DOHH2 (cell line): ENCODE results near the gene ALK.

Experiments
- H3F3A ChIP-seq: fragments of 200-600 bp; sonication (generic), shearing (Covaris generic); 2 replicates; pipeline ENCODE4 v1.6.0; 2016; ENCODE audit warnings: antibody characterized with exemption, mild to moderate bottlenecking; ENCODE audit not compliant: control insufficient read depth, insufficient read depth
- H3K27ac ChIP-seq: fragments of 200-600 bp; sonication (generic); 2 replicates; pipeline ENCODE4 v1.5.1; 2014; ENCODE audit warnings: low read depth, mild to moderate bottlenecking, low read length, moderate library complexity
- H3K27me3 ChIP-seq: fragments of 200-600 bp; sonication (generic); 2 replicates; pipeline ENCODE4 v1.6.1; 2014; ENCODE audit warnings: mild to moderate bottlenecking, low read length, mixed read lengths; ENCODE audit not compliant: control insufficient read depth
- H3K36me3 ChIP-seq: fragments of 200-600 bp; sonication (generic); 2 replicates; pipeline ENCODE4 v1.6.1; 2014; ENCODE audit warnings: mild to moderate bottlenecking, low read length, moderate library complexity, mixed read lengths; ENCODE audit not compliant: control insufficient read depth
- H3K4me1 ChIP-seq: fragments of 200-600 bp; sonication (generic); 2 replicates; pipeline ENCODE4 v1.6.1; 2014; ENCODE audit warnings: mild to moderate bottlenecking, low read length, mixed read lengths; ENCODE audit not compliant: control insufficient read depth
- H3K4me2 ChIP-seq: fragments of 200-600 bp; sonication (generic); 2 replicates; pipeline ENCODE4 v1.6.0; 2014; ENCODE audit warnings: mild to moderate bottlenecking, low read length, moderate library complexity
- H3K4me3 ChIP-seq: fragments of 200-600 bp; sonication (generic); 2 replicates; pipeline ENCODE4 v1.5.1; 2014; ENCODE audit warnings: mild to moderate bottlenecking, low read length, mixed read lengths
- H3K79me2 ChIP-seq: fragments of 200-600 bp; sonication (generic); 2 replicates; pipeline ENCODE4 v1.6.1; 2014; ENCODE audit warnings: mild to moderate bottlenecking, low read length, mixed read lengths; ENCODE audit not compliant: control insufficient read depth
- H3K9me2 ChIP-seq: fragments of 200-600 bp; sonication (generic); replicated peaks from 2 replicates; pipeline ENCODE4 v1.6.1; 2014; ENCODE audit warnings: mild to moderate bottlenecking, low read length, mixed read lengths; ENCODE audit not compliant: control insufficient read depth
- H3K9me3 ChIP-seq: fragments of 200-600 bp; sonication (generic); 2 replicates; pipeline ENCODE4 v1.6.1; 2014; ENCODE audit warnings: antibody characterized with exemption, low read length, mixed read lengths; ENCODE audit not compliant: control insufficient read depth, insufficient read depth
- H4K20me1 ChIP-seq: fragments of 200-600 bp; sonication (generic); 2 replicates; pipeline ENCODE4 v1.6.0; 2014; ENCODE audit warnings: low read depth, mild to moderate bottlenecking, antibody characterized with exemption, low read length, moderate library complexity; ENCODE audit not compliant: control insufficient read depth, insufficient read depth
- CTCF ChIP-seq: fragments of 200-600 bp; sonication (generic); IDR thresholded peaks from one replicate; pipeline ENCODE4 v1.5.1; 2014; ENCODE audit warnings: antibody characterized with exemption, mild to moderate bottlenecking, low read depth, low read length; ENCODE audit not compliant: poor library complexity, severe bottlenecking
- EZH2phosphoT487 ChIP-seq: fragments of 200-600 bp; sonication (generic); IDR thresholded peaks from 2 replicates; pipeline ENCODE4 v1.6.1; 2017; ENCODE audit warnings: borderline replicate concordance, mild to moderate bottlenecking, antibody characterized with exemption, low read length, moderate library complexity, mixed read lengths

Gene ALK

GRCh38 chr2:29394981-29395350, 526.4 kb downstream of the ALK start:
- TF ChIP-seq CTCF, result no peak
- Histone ChIP-seq H3K9me3 (no peaks in the 10 kb centered on the region), H3K4me3 (no peak overlapping the region), H3K27ac (no peak overlapping the region), H3K36me3 (no peaks in the 10 kb centered on the region), H3K9me2 (no peaks in the 10 kb centered on the region), H3K27me3 (no peaks in the 10 kb centered on the region), H3K79me2 (no peaks in the 10 kb centered on the region), H3K4me1 (no peaks in the 10 kb centered on the region), H4K20me1 (no peaks in the 10 kb centered on the region), H3F3A (no peaks in the 10 kb centered on the region), H3K4me2 (no peak overlapping the region)

- no peak overlapping the region for H3K4me2 ChIP-seq
- H3F3A ChIP-seq, result no peaks in the 10 kb centered on the region
- H3K27me3 ChIP-seq, result no peaks in the 10 kb centered on the region
- no peaks in the 10 kb centered on the region for H3K4me1 ChIP-seq
- H3K9me2 ChIP-seq, result no peaks in the 10 kb centered on the region
- H3K79me2 ChIP-seq, result no peaks in the 10 kb centered on the region
- no peak overlapping the region for H3K4me3 ChIP-seq
- no peaks in the 10 kb centered on the region for H3K36me3 ChIP-seq
- no peak overlapping the region for H3K27ac ChIP-seq
- no peaks in the 10 kb centered on the region for H4K20me1 ChIP-seq
- TF ChIP-seq CTCF (no peak), EZH2phosphoT487 (no peak)
- no peaks in the 10 kb centered on the region for H3K9me3 ChIP-seq
Measured at GRCh38 chr2:29394311-29394980, 526.9 kb downstream of the ALK start.

GRCh38 chr2:29393676-29394075, 527.7 kb downstream of the ALK start:
- Histone ChIP-seq H3K4me3 (no peak overlapping the region), H3K9me3 (no peaks in the 10 kb centered on the region), H3K27me3 (no peaks in the 10 kb centered on the region), H3K4me2 (no peak overlapping the region), H3K79me2 (no peaks in the 10 kb centered on the region), H4K20me1 (no peaks in the 10 kb centered on the region), H3K4me1 (no peaks in the 10 kb centered on the region), H3F3A (no peaks in the 10 kb centered on the region), H3K27ac (no peak overlapping the region), H3K9me2 (no peaks in the 10 kb centered on the region), H3K36me3 (no peaks in the 10 kb centered on the region)
- TF ChIP-seq EZH2phosphoT487 (no peak), CTCF (no peak)
